ENCODE data around the gene SUCO. TPM values are rescaled to one million over a fixed set of nuclear protein-coding genes. Genes with fewer than 3 reads are reported as not detected.
A peak's percentile ranks its signal among the peaks of the same experiment; 100 is the strongest.

SUCO gene
- total RNA-seq, 1 donor from 2014 or later = 40.4 TPM

DNA sequence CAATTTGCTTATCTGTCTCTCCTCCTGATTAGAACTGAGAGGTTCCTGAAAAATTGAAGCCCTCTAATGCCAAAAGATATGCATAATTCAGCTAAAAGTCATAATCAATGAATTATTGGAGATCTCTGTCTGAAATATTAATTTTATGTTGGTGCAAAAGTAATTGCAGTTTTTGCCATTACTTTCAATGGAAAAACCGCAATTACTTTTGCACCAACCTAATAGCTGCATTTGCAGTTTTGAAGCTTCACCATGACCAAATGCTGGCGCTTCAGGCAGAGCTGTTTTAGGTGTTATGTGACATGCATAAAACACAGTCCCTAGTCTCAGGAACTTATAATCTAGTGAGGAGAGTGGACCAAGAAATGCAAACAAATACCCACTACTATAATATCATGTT lies 96.2 kb downstream of the SUCO start:
- Mint-ChIP-seq H3K27ac (no peak overlapping the region), H3K4me1 (ENCODE audit: low read depth) (peaks cover 43% of the 10 kb centered on the region), H3K36me3 (ENCODE audit: low read depth) (peaks cover 7% of the 10 kb centered on the region), H3K9me3 (no peaks in the 10 kb centered on the region), H3K4me3 (no peak overlapping the region), H3K27me3 (ENCODE audit: insufficient read depth) (peaks cover 5% of the 10 kb centered on the region)
- intact Hi-C loops (cut with micrococcal nuclease) = no loop called here
- DNase-seq (ENCODE audit: low spot score) = no peak

DNA sequence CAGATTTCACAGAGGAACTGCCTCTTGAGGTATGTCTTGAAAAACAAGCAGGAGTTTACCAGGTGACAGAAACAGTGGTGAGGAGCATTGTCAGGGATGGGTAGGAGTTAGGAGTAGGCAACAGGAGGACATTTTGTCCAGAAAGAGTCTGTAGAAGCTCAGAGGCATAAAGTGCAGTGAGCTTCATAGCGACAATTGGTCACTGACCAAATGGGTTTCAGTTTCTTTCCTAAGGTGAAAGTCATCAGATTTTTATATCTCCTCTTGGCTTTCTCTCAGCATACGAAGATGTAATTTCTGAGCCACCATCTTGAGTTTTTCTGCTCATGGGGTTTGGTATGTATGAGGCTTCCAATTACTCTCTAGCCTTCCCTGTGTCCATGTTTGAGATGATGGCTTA lies 96.7 kb downstream of the SUCO start:
- Mint-ChIP-seq H3K4me1 (ENCODE audit: low read depth) (peaks cover 43% of the 10 kb centered on the region), H3K36me3 (ENCODE audit: low read depth) (peaks cover 7% of the 10 kb centered on the region), H3K4me3 (peak overlapping the region; percentile 15), H3K9me3 (no peaks in the 10 kb centered on the region), H3K27ac (peak overlapping the region; percentile 11), H3K27me3 (ENCODE audit: insufficient read depth) (peaks cover 5% of the 10 kb centered on the region)
- intact Hi-C loops (cut with micrococcal nuclease) = no loop called here
- no peak for DNase-seq (ENCODE audit: low spot score)

DNA sequence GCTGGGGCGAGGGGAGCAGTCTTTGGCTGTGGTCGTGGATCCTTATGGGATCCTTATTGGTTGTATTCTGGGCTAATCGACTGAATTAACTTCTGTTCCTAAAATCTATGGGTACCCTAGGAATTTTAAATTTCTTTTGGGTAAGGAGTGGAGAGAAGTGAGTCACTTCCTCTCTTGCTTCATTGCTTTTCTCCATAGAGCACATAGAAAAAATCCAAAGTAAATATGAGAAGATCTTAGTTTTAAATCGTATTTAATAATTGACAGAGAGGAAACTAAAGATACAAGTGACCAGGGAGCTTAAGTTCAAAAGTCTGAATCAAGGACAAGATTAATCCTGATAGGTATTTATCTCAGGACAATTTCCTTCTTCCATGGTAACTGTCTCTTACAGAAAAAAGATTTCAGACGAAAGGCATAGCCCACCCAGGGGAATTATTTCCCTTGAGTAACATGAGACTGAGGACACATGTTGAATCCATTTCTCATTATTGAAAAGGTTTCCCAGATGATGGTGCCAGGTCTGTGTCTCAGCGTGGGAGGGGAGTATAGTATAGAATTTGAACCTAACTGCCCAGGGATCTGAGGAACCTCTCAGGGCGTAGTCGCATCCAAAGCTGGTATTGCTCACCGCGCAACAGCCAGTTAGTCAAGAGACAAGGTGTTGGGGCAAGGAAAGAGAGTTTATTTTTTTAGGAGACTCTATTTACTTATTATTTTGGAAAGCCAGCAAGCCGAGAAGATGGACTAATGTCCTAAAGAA lies 97.3 kb downstream of the SUCO start:
- Mint-ChIP-seq H3K9me3 (no peaks in the 10 kb centered on the region), H3K4me1 (ENCODE audit: low read depth) (peaks cover 43% of the 10 kb centered on the region), H3K27ac (peak overlapping the region; percentile 11), H3K36me3 (ENCODE audit: low read depth) (peaks cover 7% of the 10 kb centered on the region), H3K27me3 (ENCODE audit: insufficient read depth) (peaks cover 5% of the 10 kb centered on the region), H3K4me3 (peak overlapping the region; percentile 15)
- intact Hi-C loops (cut with micrococcal nuclease) = no loop called here
- DNase-seq (ENCODE audit: low spot score) = no peak

DNA sequence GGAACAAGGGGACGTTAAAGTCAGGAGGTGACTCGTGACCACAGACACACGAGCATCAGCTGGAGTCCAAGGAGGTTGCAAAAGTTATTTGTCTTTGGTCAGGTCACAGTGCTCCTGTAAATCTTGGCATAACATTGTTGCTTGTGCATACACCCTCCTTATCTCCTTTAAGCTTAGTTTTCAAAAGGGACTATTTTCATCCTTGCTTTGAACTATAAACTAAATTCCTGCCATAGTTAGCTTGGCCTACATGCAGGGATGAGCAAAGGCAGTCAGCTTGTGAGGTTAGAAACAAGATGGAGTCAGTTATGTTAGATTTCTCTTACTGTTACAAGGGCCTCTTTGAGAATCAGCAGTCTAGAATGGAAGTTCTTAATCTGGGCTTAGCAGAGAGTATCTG lies 97.9 kb downstream of the SUCO start:
- peaks cover 43% of the 10 kb centered on the region for H3K4me1 Mint-ChIP-seq (ENCODE audit: low read depth)
- H3K27me3 Mint-ChIP-seq (ENCODE audit: insufficient read depth) = peaks cover 5% of the 10 kb centered on the region
- H3K9me3 Mint-ChIP-seq = no peaks in the 10 kb centered on the region
- peaks cover 7% of the 10 kb centered on the region for H3K36me3 Mint-ChIP-seq (ENCODE audit: low read depth)
- H3K4me3 Mint-ChIP-seq = no peak overlapping the region
- DNase-seq (ENCODE audit: low spot score) = no peak
- intact Hi-C loops (cut with micrococcal nuclease) = no loop called here
- peak overlapping the region; percentile 24 for H3K27ac Mint-ChIP-seq

DNA sequence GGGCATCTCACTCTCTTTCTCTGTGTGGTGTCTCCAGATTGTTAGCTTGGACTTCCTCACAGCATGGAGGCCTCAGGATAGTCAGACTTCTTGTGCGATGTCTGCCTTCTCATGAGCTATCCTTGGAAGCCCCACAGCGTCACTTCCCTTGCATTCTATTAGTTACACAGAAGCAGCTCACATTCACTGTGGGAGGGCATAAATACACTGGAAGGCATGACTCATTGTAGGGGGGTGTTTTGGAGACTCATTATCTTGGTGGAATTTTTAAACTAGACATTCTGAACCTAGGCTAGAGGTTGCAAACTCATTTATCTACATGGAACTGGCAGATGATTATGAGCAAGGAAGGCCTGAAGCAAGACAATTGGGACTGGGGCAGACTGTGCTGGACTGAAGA lies 104.6 kb downstream of the SUCO start:
- no peak for DNase-seq (ENCODE audit: low spot score)
- Mint-ChIP-seq H3K9me3 (peaks cover 10% of the 10 kb centered on the region), H3K27ac (peak overlapping the region; percentile 99), H3K27me3 (ENCODE audit: insufficient read depth) (peaks cover 5% of the 10 kb centered on the region), H3K36me3 (ENCODE audit: low read depth) (peaks cover 12% of the 10 kb centered on the region), H3K4me3 (peak overlapping the region; percentile 59), H3K4me1 (ENCODE audit: low read depth) (peaks cover 59% of the 10 kb centered on the region)
- intact Hi-C loops (cut with micrococcal nuclease) = loop anchor here (5.0 kb wide), 6 partner anchors 180 to 1520 kb away; partner anchors contain the start of gene RABGAP1L

DNA sequence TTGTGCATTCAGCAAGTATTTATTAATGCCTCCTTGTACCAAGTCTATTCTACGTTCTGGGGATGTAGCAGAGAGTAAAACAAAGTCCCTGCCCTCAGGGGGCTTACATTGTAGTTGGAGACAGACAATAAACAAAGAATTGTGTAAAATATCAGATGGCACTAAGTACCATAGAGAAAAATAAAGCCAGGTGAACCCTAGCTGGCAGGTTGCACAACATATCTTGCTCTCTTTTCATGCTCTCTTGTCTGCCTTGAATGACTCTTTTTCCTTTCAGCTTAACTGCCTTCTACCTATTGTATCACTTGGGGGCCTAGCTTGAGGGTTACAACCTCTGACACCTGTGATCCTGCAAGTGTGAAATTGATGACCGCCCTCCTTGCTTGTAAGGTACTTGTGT lies 105.3 kb downstream of the SUCO start:
- H3K4me1 Mint-ChIP-seq (ENCODE audit: low read depth) = peaks cover 66% of the 10 kb centered on the region

DNA sequence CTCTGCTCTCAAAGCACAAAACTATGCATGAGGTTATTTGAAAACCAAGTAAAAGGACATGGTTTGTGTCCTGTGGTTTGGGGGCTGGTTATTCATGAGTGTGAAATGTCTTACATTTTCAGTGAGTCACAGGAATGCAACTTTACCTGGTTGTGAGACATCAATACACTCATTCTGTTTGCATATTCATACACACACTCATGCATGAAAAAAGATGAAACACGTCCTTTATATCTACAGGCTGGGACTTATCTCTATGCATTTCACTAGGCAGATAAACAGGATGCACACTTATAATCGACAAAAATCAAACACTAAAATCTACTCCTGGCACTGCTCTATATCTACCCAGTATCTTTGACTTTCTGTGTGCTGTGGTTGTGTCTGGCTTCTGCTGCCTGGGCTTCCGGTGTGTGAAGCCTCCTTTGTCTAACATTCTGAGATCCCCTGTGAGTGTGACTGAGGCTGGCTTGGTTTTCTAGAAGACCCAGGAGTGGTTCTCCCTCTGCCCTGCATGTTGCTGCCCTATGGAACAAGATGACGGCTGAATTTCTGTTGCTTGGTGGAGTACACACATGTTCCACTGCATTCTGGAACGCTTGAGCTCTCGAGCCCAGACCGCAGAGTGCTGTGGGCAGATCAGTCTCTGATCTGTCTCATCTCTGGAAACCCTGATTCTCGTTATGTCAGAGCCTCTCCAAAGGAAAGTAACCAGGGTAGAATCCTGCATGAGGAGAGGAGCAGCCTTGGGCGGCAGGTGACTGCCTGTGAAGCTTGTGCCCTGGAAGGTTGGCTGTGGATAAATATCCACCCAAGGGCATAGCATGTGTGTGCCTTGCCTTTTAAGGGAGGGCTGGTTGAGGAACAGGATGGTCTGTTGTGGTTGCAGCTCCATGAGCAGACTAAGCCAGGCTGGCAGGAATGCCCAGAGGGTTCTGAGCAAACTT lies 106.2 kb downstream of the SUCO start:
- Mint-ChIP-seq H3K9me3 (peaks cover 10% of the 10 kb centered on the region), H3K27ac (peak overlapping the region; percentile 99), H3K4me3 (peak overlapping the region; percentile 62), H3K36me3 (ENCODE audit: low read depth) (peaks cover 11% of the 10 kb centered on the region), H3K27me3 (ENCODE audit: insufficient read depth) (peaks cover 5% of the 10 kb centered on the region), H3K4me1 (ENCODE audit: low read depth) (peaks cover 75% of the 10 kb centered on the region)
- DNase-seq (ENCODE audit: low spot score) = peak; percentile 77
- intact Hi-C loops (cut with micrococcal nuclease) = loop anchor here (1.0 to 5.0 kb wide), 18 partner anchors 8 to 1518 kb away; partner anchors contain the start of gene RABGAP1L

More for the DNA sequence above, 105.3 kb downstream of the SUCO start:
- H3K27ac Mint-ChIP-seq = peak overlapping the region; percentile 99
- peak overlapping the region; percentile 62 for H3K4me3 Mint-ChIP-seq
- peaks cover 10% of the 10 kb centered on the region for H3K9me3 Mint-ChIP-seq
- no peak for DNase-seq (ENCODE audit: low spot score)
- intact Hi-C loops (cut with micrococcal nuclease) = loop anchor here (1.0 to 5.0 kb wide), 10 partner anchors 33 to 1519 kb away; partner anchors contain the start of gene RABGAP1L
- peaks cover 12% of the 10 kb centered on the region for H3K36me3 Mint-ChIP-seq (ENCODE audit: low read depth)
- H3K27me3 Mint-ChIP-seq (ENCODE audit: insufficient read depth) = peaks cover 5% of the 10 kb centered on the region

DNA sequence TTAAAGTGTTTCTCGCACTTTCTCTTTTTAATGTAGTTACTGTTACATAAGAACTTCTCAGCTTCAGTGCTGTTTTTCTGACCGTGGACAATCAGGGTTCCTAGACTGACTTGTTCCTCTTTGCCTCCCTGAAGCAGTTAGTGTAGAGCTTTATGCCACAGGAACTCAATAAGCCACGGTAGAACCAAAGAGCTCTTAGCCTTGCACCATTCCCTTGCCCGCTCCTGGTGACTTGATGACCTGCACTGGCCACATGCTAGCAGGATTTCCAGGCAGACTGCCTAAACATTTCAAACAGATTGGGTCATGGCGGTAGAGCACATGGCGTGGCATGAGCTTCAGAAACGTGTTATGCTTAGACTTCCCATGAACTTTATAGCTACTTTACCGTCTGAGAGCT lies 107.2 kb downstream of the SUCO start:
- Mint-ChIP-seq H3K27me3 (ENCODE audit: insufficient read depth) (peaks cover 5% of the 10 kb centered on the region), H3K4me1 (ENCODE audit: low read depth) (peaks cover 84% of the 10 kb centered on the region), H3K9me3 (peaks cover 10% of the 10 kb centered on the region), H3K4me3 (peak overlapping the region; percentile 62), H3K27ac (peak overlapping the region; percentile 99), H3K36me3 (ENCODE audit: low read depth) (peaks cover 10% of the 10 kb centered on the region)
- intact Hi-C loops (cut with micrococcal nuclease) = no loop called here
- no peak for DNase-seq (ENCODE audit: low spot score)

DNA sequence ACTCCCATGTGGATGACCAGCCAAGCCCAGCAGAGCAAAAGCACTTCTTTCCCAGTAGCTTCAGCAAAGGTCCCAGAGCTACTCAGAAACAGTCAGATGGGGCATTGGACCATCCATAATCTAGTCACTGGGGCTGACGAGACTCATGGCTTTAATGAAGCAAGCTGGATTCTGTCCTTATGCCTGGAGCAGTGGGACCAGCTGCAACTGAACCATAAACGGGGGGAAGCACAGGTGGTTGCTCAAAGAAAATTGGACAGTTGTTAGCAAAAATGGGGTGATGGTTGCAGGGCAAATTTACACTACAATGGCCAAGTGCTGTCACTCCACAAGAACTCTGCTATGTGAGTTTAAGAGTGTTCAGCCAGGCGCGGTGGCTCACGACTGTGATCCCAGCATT lies 108.5 kb downstream of the SUCO start:
- H3K36me3 Mint-ChIP-seq (ENCODE audit: low read depth) = peaks cover 8% of the 10 kb centered on the region
- H3K9me3 Mint-ChIP-seq = peaks cover 10% of the 10 kb centered on the region
- peaks cover 95% of the 10 kb centered on the region for H3K4me1 Mint-ChIP-seq (ENCODE audit: low read depth)
- peak overlapping the region; percentile 23 for H3K4me3 Mint-ChIP-seq
- intact Hi-C loops (cut with micrococcal nuclease) = no loop called here
- peaks cover 5% of the 10 kb centered on the region for H3K27me3 Mint-ChIP-seq (ENCODE audit: insufficient read depth)
- H3K27ac Mint-ChIP-seq = peak overlapping the region; percentile 57
- no peak for DNase-seq (ENCODE audit: low spot score)

DNA sequence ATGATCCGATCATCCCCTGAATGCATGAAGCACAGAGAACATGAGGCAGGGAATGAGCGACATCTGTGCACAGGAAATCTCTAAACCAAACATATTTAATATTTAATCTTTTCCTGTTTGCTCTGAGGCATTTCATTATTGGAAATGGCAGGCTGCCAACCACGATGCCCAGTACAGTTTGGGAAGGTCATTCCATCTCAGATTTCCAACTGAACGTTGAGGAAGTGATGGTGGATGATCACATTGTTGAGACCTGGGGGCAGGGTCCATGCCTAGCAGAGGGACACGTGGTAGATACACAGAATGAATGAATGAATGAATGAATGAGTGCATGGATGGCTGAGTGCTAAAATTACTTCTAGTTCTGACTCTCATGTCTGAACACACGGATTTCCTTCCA lies 110.0 kb downstream of the SUCO start:
- intact Hi-C loops (cut with micrococcal nuclease) = no loop called here
- peaks cover 5% of the 10 kb centered on the region for H3K27me3 Mint-ChIP-seq (ENCODE audit: insufficient read depth)
- no peak overlapping the region for H3K4me3 Mint-ChIP-seq
- no peaks in the 10 kb centered on the region for H3K9me3 Mint-ChIP-seq
- H3K36me3 Mint-ChIP-seq (ENCODE audit: low read depth) = no peaks in the 10 kb centered on the region
- peaks cover 97% of the 10 kb centered on the region for H3K4me1 Mint-ChIP-seq (ENCODE audit: low read depth)
- no peak for DNase-seq (ENCODE audit: low spot score)
- H3K27ac Mint-ChIP-seq = peak overlapping the region; percentile 78

DNA sequence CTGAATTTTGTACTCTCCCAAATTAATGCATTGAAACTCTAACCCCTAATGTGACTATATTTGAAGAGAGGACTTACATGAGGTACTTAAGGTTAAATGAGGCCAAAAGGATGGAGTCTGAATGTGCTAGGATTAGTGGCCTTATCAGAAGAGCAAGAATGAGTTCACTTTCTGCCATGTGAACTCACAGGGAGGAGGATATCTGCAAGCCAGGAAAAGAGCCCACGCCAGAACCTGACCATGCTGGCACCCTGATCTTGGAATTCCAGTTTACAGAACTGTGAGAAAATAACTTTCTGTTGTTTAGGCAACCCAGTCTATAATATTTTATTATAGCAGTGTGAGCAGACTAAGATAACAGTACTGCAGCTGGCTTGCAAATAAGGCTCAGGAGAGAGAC lies 113.7 kb downstream of the SUCO start:
- no peak for DNase-seq (ENCODE audit: low spot score)
- H3K4me1 Mint-ChIP-seq (ENCODE audit: low read depth) = peaks cover 88% of the 10 kb centered on the region
- H3K9me3 Mint-ChIP-seq = no peaks in the 10 kb centered on the region
- H3K4me3 Mint-ChIP-seq = peak overlapping the region; percentile 23
- H3K27ac Mint-ChIP-seq = peak overlapping the region; percentile 74
- peaks cover 2% of the 10 kb centered on the region for H3K27me3 Mint-ChIP-seq (ENCODE audit: insufficient read depth)
- H3K36me3 Mint-ChIP-seq (ENCODE audit: low read depth) = peaks cover 4% of the 10 kb centered on the region
- intact Hi-C loops (cut with micrococcal nuclease) = loop anchor here (1.0 to 5.0 kb wide), 3 partner anchors 7 to 34 kb away; no protein-coding TSS in a partner anchor

DNA sequence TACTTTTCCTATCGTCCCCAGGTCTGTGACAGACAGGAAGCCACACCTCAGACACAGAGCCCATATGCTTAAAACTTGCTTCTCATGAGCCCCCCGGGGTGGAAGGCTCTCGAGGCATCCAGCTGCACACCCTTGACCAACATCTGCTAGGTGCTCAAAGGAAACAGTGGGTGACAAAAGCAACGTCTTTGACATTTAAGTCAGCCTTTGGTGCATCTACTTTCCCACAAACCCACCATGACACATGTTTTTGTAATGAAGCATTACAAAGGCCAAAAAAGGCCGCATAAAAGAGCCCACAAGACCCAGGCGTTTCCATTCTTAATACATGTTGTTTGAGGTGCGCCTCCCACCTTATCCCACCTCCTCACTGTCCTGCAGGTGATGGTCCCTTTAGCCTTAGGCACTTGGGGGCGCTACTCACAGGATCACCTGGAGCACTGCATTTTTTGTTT lies 114.2 kb downstream of the SUCO start:
- no peak for DNase-seq (ENCODE audit: low spot score)
- Mint-ChIP-seq H3K4me3 (peak overlapping the region; percentile 27), H3K9me3 (no peaks in the 10 kb centered on the region)

More for the DNA sequence above, 114.2 kb downstream of the SUCO start:
- peaks cover 2% of the 10 kb centered on the region for H3K27me3 Mint-ChIP-seq (ENCODE audit: insufficient read depth)
- peaks cover 84% of the 10 kb centered on the region for H3K4me1 Mint-ChIP-seq (ENCODE audit: low read depth)
- H3K27ac Mint-ChIP-seq = peak overlapping the region; percentile 74
- intact Hi-C loops (cut with micrococcal nuclease) = loop anchor here (1.0 to 5.0 kb wide), 3 partner anchors 8 to 35 kb away; no protein-coding TSS in a partner anchor
- H3K36me3 Mint-ChIP-seq (ENCODE audit: low read depth) = peaks cover 4% of the 10 kb centered on the region

Data from activated T-helper 1 cell treated with anti-CD3 and anti-CD28 coated beads, Interleukin-12 subunit alpha, Interleukin-12 subunit beta, Interleukin-2, Interleukin-4 antibody, amounts not matched to agents 30 ng/mL and 10 ng/mL and 1 ng/mL, durations not matched to agents 14 hours and 24 hours and 36 hours (primary cell).